CD4-positive, alpha-beta T cell treated with Interleukin-1 beta for 1 hour (primary cell): ENCODE results near the gene C12orf56.
"Not testable (repeated sequence)": the region's sequence is repeated elsewhere in the genome, so short reads cannot be mapped to it uniquely, and the experiment has no call there.

ENCODE experiments used
- DNase-seq, 2 donors: peaks; one replicate each; pipeline ENCODE4 v3.0.0-alpha.2; 2020 to 2022

Gene C12orf56

GRCh38 chr12:64385468-64385867, 5.1 kb downstream of the C12orf56 start:
- DNase-seq = no peak

- DNase-seq = peak in 1 of 2 donors; percentile 28
These were observed 5.5 kb downstream of the C12orf56 start for GRCh38 chr12:64385019-64385418.

- no peak for DNase-seq
These were observed 6.9 kb downstream of the C12orf56 start for GRCh38 chr12:64383675-64384074.

GRCh38 chr12:64362721-64363305, 27.7 kb downstream of the C12orf56 start:
- no peak for DNase-seq

GRCh38 chr12:64361173-64361572, 29.4 kb downstream of the C12orf56 start:
- DNase-seq = not testable (repeated sequence)

- not testable (repeated sequence) for DNase-seq
These were observed 34.3 kb downstream of the C12orf56 start for GRCh38 chr12:64356209-64356608.

GRCh38 chr12:64352181-64352580, 38.4 kb downstream of the C12orf56 start:
- DNase-seq = no peak

- DNase-seq = no peak
These were observed 39.3 kb downstream of the C12orf56 start for GRCh38 chr12:64351265-64351664.

- DNase-seq = no peak
These were observed 42.9 kb downstream of the C12orf56 start for GRCh38 chr12:64347630-64348029.

- DNase-seq = not testable (repeated sequence)
These were observed 45.9 kb downstream of the C12orf56 start for GRCh38 chr12:64344631-64345030.

GRCh38 chr12:64340546-64340945, 50.0 kb downstream of the C12orf56 start:
- not testable (repeated sequence) for DNase-seq

- DNase-seq = no peak
These were observed 54.6 kb downstream of the C12orf56 start for GRCh38 chr12:64335886-64336466.

- no peak for DNase-seq
These were observed 57.6 kb downstream of the C12orf56 start for GRCh38 chr12:64332938-64333337.

GRCh38 chr12:64332296-64332695, 58.3 kb downstream of the C12orf56 start:
- no peak for DNase-seq

GRCh38 chr12:64329031-64329710, 61.4 kb downstream of the C12orf56 start:
- DNase-seq = not testable (repeated sequence)

- DNase-seq = no peak
These were observed 65.5 kb downstream of the C12orf56 start for GRCh38 chr12:64325055-64325454.

GRCh38 chr12:64323476-64324225, 66.9 kb downstream of the C12orf56 start:
- no peak for DNase-seq

- DNase-seq = no peak
These were observed 67.6 kb downstream of the C12orf56 start for GRCh38 chr12:64323006-64323405.

- no peak for DNase-seq
These were observed 69.9 kb downstream of the C12orf56 start for GRCh38 chr12:64320611-64321010.

GRCh38 chr12:64319540-64320225, 70.9 kb downstream of the C12orf56 start:
- DNase-seq = not testable (repeated sequence)

GRCh38 chr12:64318605-64319004, 72.0 kb downstream of the C12orf56 start:
- DNase-seq = no peak

- no peak for DNase-seq
These were observed 78.7 kb downstream of the C12orf56 start for GRCh38 chr12:64311877-64312276.

GRCh38 chr12:64304571-64304970, 86.0 kb downstream of the C12orf56 start:
- DNase-seq = no peak
